ENCODE data around the gene ELK1. TPM values are rescaled to one million over a fixed set of nuclear protein-coding genes. Genes with fewer than 3 reads are reported as not detected.
A peak's percentile ranks its signal among the peaks of the same experiment; 100 is the strongest.

ELK1 gene
- total RNA-seq, 1 experiment from 2014 or later = 22.0 TPM

DNA sequence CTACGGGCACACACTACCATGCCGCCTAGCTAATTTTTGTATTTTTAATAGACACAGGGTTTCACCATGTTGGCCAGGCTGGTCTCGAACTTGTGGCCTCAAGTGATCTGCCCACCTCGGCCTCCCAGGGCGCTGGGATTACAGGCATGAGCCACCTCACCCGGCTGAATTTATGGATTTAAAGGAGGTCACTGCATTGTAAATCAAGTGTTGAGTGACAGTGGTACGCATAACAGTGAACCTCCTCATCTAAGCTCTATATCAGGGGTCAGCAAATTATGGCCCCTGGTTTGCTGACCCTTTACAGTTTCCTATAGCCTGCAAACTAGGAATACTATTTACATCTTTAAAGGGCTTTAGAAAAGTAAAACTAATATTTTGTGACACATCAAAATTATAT, 11.2 kb upstream of the ELK1 start:
- Histone ChIP-seq H3K4me1 (replicated peaks; ENCODE audit: insufficient read depth) (no peaks in the 10 kb centered on the region), H4K20me1 (ENCODE audit: insufficient read depth) (no peaks in the 10 kb centered on the region), H3F3A (ENCODE audit: insufficient read depth, low read depth) (no peaks in the 10 kb centered on the region), H3K27me3 (ENCODE audit: insufficient read depth, low read depth) (no peaks in the 10 kb centered on the region), H3K27ac (no peak overlapping the region), H3K79me2 (ENCODE audit: low read depth) (peaks cover 7% of the 10 kb centered on the region; the same call in 1 of the 2 replicates), H3K4me2 (no peak overlapping the region), H3K9me2 (ENCODE audit: insufficient read depth) (no peaks in the 10 kb centered on the region), H3K9me3 (ENCODE audit: insufficient read depth, low read depth) (no peaks in the 10 kb centered on the region), H3K4me3 (no peak overlapping the region), H3K36me3 (ENCODE audit: low read depth) (no peaks in the 10 kb centered on the region), H2AFZ (no peak overlapping the region)
- TF ChIP-seq, protein P1, sequence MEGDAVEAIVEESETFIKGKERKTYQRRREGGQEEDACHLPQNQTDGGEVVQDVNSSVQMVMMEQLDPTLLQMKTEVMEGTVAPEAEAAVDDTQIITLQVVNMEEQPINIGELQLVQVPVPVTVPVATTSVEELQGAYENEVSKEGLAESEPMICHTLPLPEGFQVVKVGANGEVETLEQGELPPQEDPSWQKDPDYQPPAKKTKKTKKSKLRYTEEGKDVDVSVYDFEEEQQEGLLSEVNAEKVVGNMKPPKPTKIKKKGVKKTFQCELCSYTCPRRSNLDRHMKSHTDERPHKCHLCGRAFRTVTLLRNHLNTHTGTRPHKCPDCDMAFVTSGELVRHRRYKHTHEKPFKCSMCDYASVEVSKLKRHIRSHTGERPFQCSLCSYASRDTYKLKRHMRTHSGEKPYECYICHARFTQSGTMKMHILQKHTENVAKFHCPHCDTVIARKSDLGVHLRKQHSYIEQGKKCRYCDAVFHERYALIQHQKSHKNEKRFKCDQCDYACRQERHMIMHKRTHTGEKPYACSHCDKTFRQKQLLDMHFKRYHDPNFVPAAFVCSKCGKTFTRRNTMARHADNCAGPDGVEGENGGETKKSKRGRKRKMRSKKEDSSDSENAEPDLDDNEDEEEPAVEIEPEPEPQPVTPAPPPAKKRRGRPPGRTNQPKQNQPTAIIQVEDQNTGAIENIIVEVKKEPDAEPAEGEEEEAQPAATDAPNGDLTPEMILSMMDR (conservative IDR thresholded peaks at IDR 0.05) = no peak
- TF ChIP-seq EZH2 (IDR thresholded peaks at IDR 0.05; ENCODE audit: low read depth) = no peak
- ChIA-PET POLR2A (ENCODE audit: unreplicated experiment) (no interaction called here), CTCF (no interaction called here)
- BruUV-seq (replicated peaks) = no TSS peak
- intact Hi-C loops (cut with micrococcal nuclease; ENCODE audit: unreplicated experiment) = loop anchor here (10.0 kb wide), 1 partner anchor 363 kb away; no protein-coding TSS in a partner anchor
- no peak for DNase-seq

DNA sequence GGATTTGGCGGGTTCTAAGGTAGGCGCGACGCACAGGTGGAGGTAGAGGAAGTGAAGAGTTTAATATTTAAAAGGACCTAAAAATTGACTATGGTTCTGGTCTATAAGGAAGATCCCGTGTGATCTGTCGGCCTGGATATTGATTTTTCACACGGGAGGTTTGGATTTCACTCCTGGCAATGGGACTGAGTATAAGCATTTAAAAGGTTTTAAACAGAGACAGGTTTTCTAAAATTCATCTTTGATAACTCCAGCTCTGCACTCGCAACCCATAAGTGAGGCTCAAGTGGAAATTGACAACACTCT, 9.0 kb upstream of the ELK1 start:
- H3K27me3 ChIP-seq (ENCODE audit: insufficient read depth, low read depth) = no peaks in the 10 kb centered on the region
- no peak for DNase-seq
- H3K79me2 ChIP-seq (ENCODE audit: low read depth) = peaks cover 7% of the 10 kb centered on the region; the same call in 1 of the 2 replicates
- no peaks in the 10 kb centered on the region for H3K4me1 ChIP-seq (replicated peaks; ENCODE audit: insufficient read depth)
- peak overlapping the region; percentile 93 for H3K27ac ChIP-seq
- CTCF ChIA-PET = no interaction called here
- intact Hi-C loops (cut with micrococcal nuclease; ENCODE audit: unreplicated experiment) = loop anchor here (2.0 to 10.0 kb wide), 2 partner anchors 99 to 465 kb away; partner anchors contain the start of genes ARAF and UBA1
- BruUV-seq (replicated peaks) = TSS peak; percentile 62
- no peaks in the 10 kb centered on the region for H3K9me2 ChIP-seq (ENCODE audit: insufficient read depth)
- H3K9me3 ChIP-seq (ENCODE audit: insufficient read depth, low read depth) = no peaks in the 10 kb centered on the region
- H3F3A ChIP-seq (ENCODE audit: insufficient read depth, low read depth) = no peaks in the 10 kb centered on the region
- H4K20me1 ChIP-seq (ENCODE audit: insufficient read depth) = no peaks in the 10 kb centered on the region
- no peak overlapping the region; the same call in 1 of the 2 replicates for H2AFZ ChIP-seq
- POLR2A ChIA-PET (ENCODE audit: unreplicated experiment) = no interaction called here
- no peaks in the 10 kb centered on the region for H3K36me3 ChIP-seq (ENCODE audit: low read depth)
- peak overlapping the region; percentile 62; the same call in 1 of the 2 replicates for H3K4me3 ChIP-seq
- H3K4me2 ChIP-seq = peak overlapping the region; percentile 53
- TF ChIP-seq EZH2 (IDR thresholded peaks at IDR 0.05; ENCODE audit: low read depth) = no peak
- TF ChIP-seq, protein P1 (conservative IDR thresholded peaks at IDR 0.05) = no peak

DNA sequence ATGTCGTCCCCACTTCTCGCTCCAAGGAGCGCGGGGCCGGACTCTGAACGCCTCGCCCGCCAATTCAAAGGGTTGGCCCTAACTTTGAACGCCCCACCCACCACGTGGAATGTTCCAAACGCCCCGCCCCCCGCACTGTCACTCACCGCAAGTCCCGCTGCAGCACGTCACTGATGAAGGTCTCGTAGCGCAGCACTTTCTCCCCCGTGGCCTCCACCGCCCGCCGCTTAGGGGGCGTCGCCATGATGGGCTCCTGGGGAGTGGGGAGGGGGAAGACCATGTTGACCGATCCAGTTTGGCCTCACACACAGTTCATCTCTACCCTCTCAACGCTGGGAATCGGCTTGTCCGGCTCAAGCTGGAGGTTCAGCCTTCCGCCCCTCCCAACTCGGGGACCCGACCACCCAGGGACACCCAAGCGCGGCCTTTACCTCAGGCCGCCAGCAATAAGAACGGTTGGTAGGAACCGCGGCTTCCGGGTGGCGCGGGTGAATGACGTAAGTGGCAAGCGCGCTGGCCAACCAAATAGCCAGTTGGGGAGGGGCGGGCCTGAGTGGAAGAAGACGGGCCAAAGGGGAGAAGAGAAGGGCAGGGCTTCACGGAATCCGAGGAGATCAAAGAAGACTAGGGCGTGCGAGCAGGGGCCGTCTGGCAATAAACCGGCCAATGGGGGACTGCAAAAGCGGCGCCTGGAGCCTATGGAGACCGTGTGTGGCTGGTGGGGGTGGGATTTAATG, 8.5 kb upstream of the ELK1 start, which contains the start of gene UXT:
TSS of gene UXT (minus strand) at position 497 of the 737 bp plus-strand sequence. CDS start at position 244, 253 bp downstream.
- Histone ChIP-seq H2AFZ (peak within 1 kb of the TSS; percentile 62; the same call in 1 of the 2 replicates), H3F3A (ENCODE audit: insufficient read depth, low read depth) (no peaks in the 10 kb centered on the region), H4K20me1 (ENCODE audit: insufficient read depth) (no peaks in the 10 kb centered on the region), H3K79me2 (ENCODE audit: low read depth) (peaks cover 7% of the 10 kb centered on the region; the same call in 1 of the 2 replicates), H3K4me2 (peak within 1 kb of the TSS; percentile 69), H3K9me2 (ENCODE audit: insufficient read depth) (no peaks in the 10 kb centered on the region), H3K36me3 (ENCODE audit: low read depth) (no peaks in the 10 kb centered on the region), H3K4me1 (replicated peaks; ENCODE audit: insufficient read depth) (no peaks in the 10 kb centered on the region), H3K27me3 (ENCODE audit: insufficient read depth, low read depth) (no peaks in the 10 kb centered on the region), H3K9me3 (ENCODE audit: insufficient read depth, low read depth) (no peaks in the 10 kb centered on the region), H3K27ac (peak within 1 kb of the TSS; percentile 93), H3K4me3 (peak within 1 kb of the TSS; percentile 62)
- ChIA-PET CTCF (no interaction called here), POLR2A (ENCODE audit: unreplicated experiment) (no interaction called here)
- DNase-seq = peak; percentile 74 to 84
- no TSS peak for BruUV-seq (replicated peaks)
- TF ChIP-seq, protein P1 (conservative IDR thresholded peaks at IDR 0.05) = no peak
- TF ChIP-seq EZH2 (IDR thresholded peaks at IDR 0.05; ENCODE audit: low read depth) = no peak
- intact Hi-C loops (cut with micrococcal nuclease; ENCODE audit: unreplicated experiment) = loop anchor here (1.0 to 10.0 kb wide), 3 partner anchors 9 to 464 kb away; partner anchors contain the start of genes ARAF, ELK1 and UBA1

Measured in PC-9 (cell line).